GM23338 (cell line): ENCODE results near the gene KCNMB2. TPM values are rescaled to one million over a fixed set of nuclear protein-coding genes. Genes with fewer than 3 reads are reported as not detected.

Experiments used
- CREB1 ChIP-seq: fragments of 250-450 bp; sonication (Bioruptor Pico); IDR thresholded peaks from 2 replicates; pipeline ENCODE4 v1.5.0; 2020; ENCODE audit warnings: low read depth, mild to moderate bottlenecking, moderate library complexity
- ETS1 ChIP-seq: IDR thresholded peaks from 2 replicates; pipeline ENCODE4 v1.6.1; 2016; ENCODE audit warnings: antibody characterized with exemption
- EZH2 ChIP-seq: fragments of 200-600 bp; sonication (generic); IDR thresholded peaks from one replicate; pipeline ENCODE4 v1.8.0; 2017; ENCODE audit warnings: antibody characterized with exemption, mild to moderate bottlenecking, low read depth; ENCODE audit not compliant: unreplicated experiment
- JUNB ChIP-seq: IDR thresholded peaks from one replicate; pipeline ENCODE4 v1.6.1; 2016; ENCODE audit warnings: antibody characterized with exemption; ENCODE audit not compliant: unreplicated experiment
- NANOG ChIP-seq: IDR thresholded peaks from 2 replicates; pipeline ENCODE4 v1.6.1; 2016; ENCODE audit warnings: antibody characterized with exemption, borderline replicate concordance
- POLR2AphosphoS5 ChIP-seq: IDR thresholded peaks from 2 replicates; pipeline ENCODE4 v1.6.1; 2016; ENCODE audit warnings: antibody characterized with exemption, low read depth
- REST ChIP-seq: IDR thresholded peaks from one replicate; pipeline ENCODE4 v1.6.1; 2018; ENCODE audit warnings: antibody characterized with exemption; ENCODE audit not compliant: unreplicated experiment
- STAT1 ChIP-seq: IDR thresholded peaks from one replicate; pipeline ENCODE4 v1.6.1; 2016; ENCODE audit warnings: antibody characterized with exemption; ENCODE audit not compliant: unreplicated experiment
- ZNF331 ChIP-seq: fragments of 250-450 bp; sonication (Bioruptor Pico); IDR thresholded peaks from 2 replicates; pipeline ENCODE4 v1.5.0; 2020; ENCODE audit warnings: low read depth, mild to moderate bottlenecking, moderate library complexity
- ZNF462 ChIP-seq: fragments of 250-450 bp; sonication (Bioruptor Pico); IDR thresholded peaks from 2 replicates; pipeline ENCODE4 v1.5.0; 2020; ENCODE audit warnings: mild to moderate bottlenecking, moderate library complexity
- polyA plus RNA-seq: library from polyadenylated mRNA; unstranded; fragments of >200 nt; fragmentation: Nextera tagmentation; extraction: Ambion mirVana; gene quantifications from 2 replicates; pipeline ENCODE4 v1.2.1, GENCODE V29; 2016
- total RNA-seq: library from RNA; depleted of rRNA; stranded (reverse); fragments of >200 nt; shearing (Covaris generic); gene quantifications from 2 replicates; pipeline ENCODE4 v1.2.3, GENCODE V29; 2014

KCNMB2 gene
- total and polyA plus RNA-seq, 2 experiments from 2014 or later, result 0.53 TPM; not detected in 1

GRCh38 chr3:178540184-178540583 is 3.9 kb downstream of the KCNMB2 start (continued):
- TF ChIP-seq ZNF462 (no peak), STAT1 (no peak), CREB1 (no peak), EZH2 (no peak), NANOG (no peak), JUNB (no peak), REST (no peak), ZNF331 (no peak), POLR2AphosphoS5 (no peak), ETS1 (no peak)
